Ascending aorta (tissue), 2 donors: Measurements from ENCODE around the gene TEX29. TPM values are rescaled to one million over a fixed set of nuclear protein-coding genes. Genes with fewer than 3 reads are reported as not detected.

Experiments used
- DNase-seq, 2 donors: peaks; one replicate each; pipeline ENCODE4 v3.0.0-alpha.2; 2019; ENCODE audit warnings: low spot score in 2 of 2
- H3K27ac ChIP-seq, 2 donors: fragments of 200-600 bp; sonication (generic); one replicate each; pipeline ENCODE4 v1.5.1; 2016 to 2017; ENCODE audit warnings: mild to moderate bottlenecking in 1 of 2
- H3K27me3 ChIP-seq: fragments of 200-600 bp; sonication (generic); one replicate; pipeline ENCODE4 v1.5.1; 2017
- H3K36me3 ChIP-seq, 2 donors: fragments of 200-600 bp; sonication (generic); one replicate each; pipeline ENCODE4 v1.5.1; 2016
- H3K4me1 ChIP-seq, 2 donors: fragments of 200-600 bp; sonication (generic); one replicate each; pipeline ENCODE4 v1.5.1; 2016 to 2017; ENCODE audit warnings: mild to moderate bottlenecking in 1 of 2
- H3K4me3 ChIP-seq, 2 donors: fragments of 200-600 bp; sonication (generic); one replicate each; pipeline ENCODE4 v1.5.1; 2016 to 2017; ENCODE audit warnings: mild to moderate bottlenecking in 1 of 2
- H3K9me3 ChIP-seq, 2 donors: fragments of 200-600 bp; sonication (generic); one replicate each; pipeline ENCODE4 v1.5.1; 2016
- intact Hi-C: fragments of 100-400 bp; cut with DNase I; formaldehyde crosslinking; loops from one replicate; pipeline ENCODE4 v1.15.1; 2023
- total RNA-seq: library from RNA; depleted of rRNA; stranded (reverse); fragments of >200 nt; gene quantifications from one replicate; pipeline ENCODE4 v1.1.0, GENCODE V29; 2016
- TF ChIP-seq, protein P1 (sequence below), 3 experiments: fragments of 200-600 bp in 2 of 3; fragments of 450-650 bp in 1 of 3; sonication (generic) in 2 of 3; IDR thresholded peaks; one replicate each; pipeline ENCODE4 v1.5.1; 2016 to 2019; ENCODE audit warnings: antibody characterized with exemption in 3 of 3, mild to moderate bottlenecking in 1 of 3, moderate library complexity in 1 of 3

Gene TEX29
- total RNA-seq, 1 donor from 2014 or later = not detected

DNA sequence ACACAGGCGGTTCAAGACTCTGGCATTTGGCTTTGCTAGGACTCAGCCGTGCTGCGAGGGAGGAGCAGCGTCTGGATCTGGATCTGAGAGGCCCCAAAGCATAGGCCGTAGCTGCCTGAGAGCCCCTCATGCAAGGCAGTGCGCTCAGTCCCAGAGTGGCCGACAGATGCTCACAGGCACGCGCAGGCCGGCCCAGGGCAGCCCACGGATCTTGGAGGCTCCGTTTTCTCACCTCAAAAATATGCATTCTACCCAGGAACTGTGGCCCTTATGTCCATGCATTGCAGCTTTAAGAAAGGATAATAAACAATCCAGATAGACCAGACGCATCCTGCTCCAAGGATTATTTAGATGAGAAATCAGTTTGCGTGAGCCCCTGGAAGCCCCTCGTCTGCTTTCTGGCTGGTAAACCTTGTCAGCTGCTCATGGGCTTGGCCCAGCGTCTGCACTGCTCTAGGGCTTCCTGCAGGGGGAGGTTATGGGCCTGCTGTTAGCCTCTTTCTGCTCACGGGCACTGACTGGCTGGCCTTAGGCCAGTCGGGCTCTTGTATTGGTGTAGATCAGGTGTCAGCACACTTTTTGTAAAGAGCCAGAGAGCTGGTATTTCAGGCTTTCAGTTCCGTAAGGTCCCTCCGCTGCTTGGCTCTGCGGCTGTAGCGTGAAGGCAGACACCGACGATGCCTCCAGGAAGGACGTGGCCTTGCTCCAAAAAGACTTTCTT lies 24.2 kb downstream of the TEX29 start:
- no peak overlapping the region for H3K4me3 ChIP-seq
- TF ChIP-seq, protein P1, sequence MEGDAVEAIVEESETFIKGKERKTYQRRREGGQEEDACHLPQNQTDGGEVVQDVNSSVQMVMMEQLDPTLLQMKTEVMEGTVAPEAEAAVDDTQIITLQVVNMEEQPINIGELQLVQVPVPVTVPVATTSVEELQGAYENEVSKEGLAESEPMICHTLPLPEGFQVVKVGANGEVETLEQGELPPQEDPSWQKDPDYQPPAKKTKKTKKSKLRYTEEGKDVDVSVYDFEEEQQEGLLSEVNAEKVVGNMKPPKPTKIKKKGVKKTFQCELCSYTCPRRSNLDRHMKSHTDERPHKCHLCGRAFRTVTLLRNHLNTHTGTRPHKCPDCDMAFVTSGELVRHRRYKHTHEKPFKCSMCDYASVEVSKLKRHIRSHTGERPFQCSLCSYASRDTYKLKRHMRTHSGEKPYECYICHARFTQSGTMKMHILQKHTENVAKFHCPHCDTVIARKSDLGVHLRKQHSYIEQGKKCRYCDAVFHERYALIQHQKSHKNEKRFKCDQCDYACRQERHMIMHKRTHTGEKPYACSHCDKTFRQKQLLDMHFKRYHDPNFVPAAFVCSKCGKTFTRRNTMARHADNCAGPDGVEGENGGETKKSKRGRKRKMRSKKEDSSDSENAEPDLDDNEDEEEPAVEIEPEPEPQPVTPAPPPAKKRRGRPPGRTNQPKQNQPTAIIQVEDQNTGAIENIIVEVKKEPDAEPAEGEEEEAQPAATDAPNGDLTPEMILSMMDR (IDR thresholded peaks at IDR 0.05) = no peak
- H3K9me3 ChIP-seq = no peaks in the 10 kb centered on the region
- no peaks in the 10 kb centered on the region for H3K27me3 ChIP-seq
- no peaks in the 10 kb centered on the region for H3K4me1 ChIP-seq
- peaks cover 0 to 24% of the 10 kb centered on the region in 2 donors for H3K36me3 ChIP-seq
- intact Hi-C loops = no loop called here
- H3K27ac ChIP-seq = no peak overlapping the region
- no peak for DNase-seq

DNA sequence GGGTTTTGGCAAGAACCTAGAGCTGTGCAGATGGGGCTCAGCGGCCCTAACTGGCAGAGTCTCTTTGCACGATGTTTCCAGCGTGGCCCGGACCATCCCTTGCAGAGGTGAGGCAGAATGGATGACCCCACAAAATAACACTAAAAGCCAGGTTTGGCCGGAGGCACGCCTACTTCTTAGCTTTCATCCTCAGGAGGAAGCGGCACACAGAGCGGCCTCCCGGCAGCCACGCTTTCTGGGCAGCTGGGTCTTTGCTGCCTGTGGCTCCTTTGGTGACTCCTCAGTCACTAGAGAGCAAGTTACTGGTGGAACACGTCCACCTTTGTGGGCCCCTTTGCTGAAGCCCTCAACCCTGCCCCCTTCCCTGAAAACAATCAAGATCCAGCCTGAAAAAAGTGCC lies 25.2 kb downstream of the TEX29 start:
- DNase-seq = no peak
- TF ChIP-seq, protein P1 (IDR thresholded peaks at IDR 0.05) = no peak
- H3K4me3 ChIP-seq = no peak overlapping the region
- H3K36me3 ChIP-seq = peaks cover 0 to 21% of the 10 kb centered on the region in 2 donors
- H3K27me3 ChIP-seq = no peaks in the 10 kb centered on the region
- intact Hi-C loops = no loop called here
- H3K4me1 ChIP-seq = no peaks in the 10 kb centered on the region
- no peaks in the 10 kb centered on the region for H3K9me3 ChIP-seq
- H3K27ac ChIP-seq = no peak overlapping the region

DNA sequence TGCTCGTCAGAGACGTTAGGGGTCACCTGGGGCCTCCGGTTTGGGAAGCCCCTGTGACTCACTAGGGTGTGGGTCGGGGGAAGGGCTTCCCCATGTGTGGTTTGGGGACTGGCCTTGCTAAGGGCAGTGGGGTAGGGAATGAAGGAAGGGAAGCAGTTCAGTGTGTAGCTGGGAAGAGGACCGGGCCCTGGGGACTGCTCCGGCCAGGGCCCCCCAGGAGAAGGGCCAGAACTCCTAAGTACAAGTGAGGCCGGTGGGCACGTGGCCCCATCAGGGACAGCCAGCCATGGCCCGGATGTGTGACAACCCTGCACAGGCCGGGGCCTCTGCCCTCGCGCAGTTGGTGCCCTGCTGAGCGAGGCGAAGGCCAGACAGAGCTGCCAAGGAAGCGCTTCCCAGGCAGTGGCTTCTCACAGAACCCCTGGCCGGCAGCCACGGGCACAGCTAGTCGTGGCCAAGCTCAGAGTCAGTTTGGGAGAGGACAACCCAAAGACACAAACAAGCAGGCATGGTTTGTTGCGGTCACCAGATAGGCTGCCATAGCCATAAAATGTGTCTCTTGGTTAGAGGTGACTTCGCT lies 25.7 kb downstream of the TEX29 start:
- Histone ChIP-seq H3K9me3 (peaks cover 0 to 2% of the 10 kb centered on the region in 2 donors), H3K27me3 (no peaks in the 10 kb centered on the region), H3K4me3 (no peak overlapping the region), H3K27ac (no peak overlapping the region), H3K4me1 (no peaks in the 10 kb centered on the region), H3K36me3 (peaks cover 0 to 21% of the 10 kb centered on the region in 2 donors)
- DNase-seq = no peak
- TF ChIP-seq, protein P1 (IDR thresholded peaks at IDR 0.05) = no peak
- intact Hi-C loops = no loop called here

DNA sequence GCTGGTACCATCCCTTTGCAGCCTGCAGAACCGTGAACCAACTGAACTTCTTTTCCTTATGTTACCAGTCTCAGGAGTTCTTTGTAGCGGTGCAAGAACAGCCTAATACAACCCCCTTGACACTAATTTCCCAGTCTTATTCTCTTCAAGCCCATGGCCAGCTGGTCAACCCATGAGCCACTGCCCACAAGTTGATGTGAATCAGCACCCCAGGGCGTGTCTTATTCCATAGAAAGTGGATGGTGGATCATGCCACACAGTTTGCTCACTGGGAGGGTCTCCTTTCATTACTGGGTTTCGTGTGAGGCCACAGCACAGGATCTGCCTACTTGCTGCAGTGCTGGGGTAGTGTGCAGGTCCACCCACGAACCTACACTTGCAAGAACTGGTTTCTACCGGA lies 27.0 kb downstream of the TEX29 start:
- H3K4me1 ChIP-seq = no peaks in the 10 kb centered on the region
- intact Hi-C loops = no loop called here
- no peak for DNase-seq
- no peaks in the 10 kb centered on the region for H3K27me3 ChIP-seq
- TF ChIP-seq, protein P1 (IDR thresholded peaks at IDR 0.05) = no peak
- peaks cover 0 to 21% of the 10 kb centered on the region in 2 donors for H3K36me3 ChIP-seq
- no peak overlapping the region for H3K4me3 ChIP-seq
- no peak overlapping the region for H3K27ac ChIP-seq
- peaks cover 0 to 2% of the 10 kb centered on the region in 2 donors for H3K9me3 ChIP-seq

DNA sequence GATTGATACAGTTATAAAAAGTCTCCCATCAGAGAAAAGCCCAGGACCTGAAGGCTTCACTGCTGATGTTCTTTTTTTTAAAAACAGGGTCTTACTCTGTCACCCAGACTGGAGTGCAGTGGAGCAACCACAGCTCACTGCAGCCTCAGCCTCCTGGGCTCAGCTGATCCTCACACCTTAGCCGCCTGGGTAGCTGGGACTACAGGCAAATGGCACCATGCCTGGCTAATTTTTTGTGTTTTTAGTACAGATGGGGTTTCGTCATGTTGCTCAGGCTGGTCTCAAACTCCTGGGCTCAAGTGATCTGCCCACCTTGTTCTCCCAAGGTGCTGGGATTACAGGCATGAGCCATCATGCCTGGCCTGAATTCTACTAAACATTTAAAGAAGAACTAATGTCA lies 33.1 kb downstream of the TEX29 start:
- peaks cover 0 to 2% of the 10 kb centered on the region in 2 donors for H3K9me3 ChIP-seq
- no peaks in the 10 kb centered on the region for H3K27me3 ChIP-seq
- DNase-seq = no peak
- intact Hi-C loops = no loop called here
- H3K27ac ChIP-seq = no peak overlapping the region
- no peaks in the 10 kb centered on the region for H3K4me1 ChIP-seq
- no peaks in the 10 kb centered on the region for H3K36me3 ChIP-seq
- no peak overlapping the region for H3K4me3 ChIP-seq
- TF ChIP-seq, protein P1 (IDR thresholded peaks at IDR 0.05) = no peak
